Psoas muscle (tissue), 8 donors: ENCODE results near the gene LPCAT1. TPM values are rescaled to one million over a fixed set of nuclear protein-coding genes. Genes with fewer than 3 reads are reported as not detected.

ENCODE experiments used
- ATAC-seq, 4 donors: fragments of 200-7000 bp; cut with Tn5 transposase; one replicate each; pipeline ENCODE4 v1.9.1; 2020; ENCODE audit warnings: moderate library complexity in 3 of 4, mild to moderate bottlenecking in 2 of 4
- DNase-seq, 2 donors: peaks; one replicate each; pipeline ENCODE4 v3.0.0-alpha.2; 2020
- H3K27ac ChIP-seq: fragments of 200-600 bp; one replicate; pipeline ENCODE4 v1.8.0; 2022
- H3K27me3 ChIP-seq, 3 donors: fragments of 200-600 bp in 1 of 3; one replicate each; pipeline versions ENCODE4 v1.6.1 to v1.8.0; 2013 to 2022; ENCODE audit warnings: low read length in 2 of 3, mild to moderate bottlenecking in 2 of 3, moderate library complexity in 1 of 3; ENCODE audit not compliant: insufficient read depth in 3 of 3
- H3K36me3 ChIP-seq, 2 donors: fragments of 200-600 bp in 1 of 2; one replicate each; pipeline versions ENCODE4 v1.6.1 to v1.8.0; 2013 to 2022; ENCODE audit warnings: low read depth in 1 of 2, mild to moderate bottlenecking in 1 of 2, moderate library complexity in 1 of 2; ENCODE audit not compliant: insufficient read depth in 1 of 2
- H3K4me1 ChIP-seq: fragments of 200-600 bp; one replicate; pipeline ENCODE4 v1.8.0; 2022
- H3K4me3 ChIP-seq: fragments of 200-600 bp; one replicate; pipeline ENCODE4 v1.8.0; 2022; ENCODE audit warnings: mild to moderate bottlenecking
- H3K9me3 ChIP-seq: fragments of 200-600 bp; one replicate; pipeline ENCODE4 v1.8.0; 2022
- CTCF ChIP-seq: fragments of 200-600 bp; IDR thresholded peaks from one replicate; pipeline ENCODE4 v1.8.0; 2022; ENCODE audit warnings: antibody characterized with exemption
- WGBS, 3 donors: extraction: QIAGEN DNeasy Blood & Tissue Kit; methylation state at CpG; one replicate each; pipeline versions ENCODE4 v1.1.6 to v1.1.7; 2013; 5-methylcytosine and 5-hydroxymethylcytosine counted together
- intact Hi-C, 2 donors: fragments of 100-400 bp; cut with DNase I; formaldehyde crosslinking; loops; one replicate each; pipeline versions ENCODE4 v1.11.0 to v1.14.2; 2022
- polyA plus RNA-seq, 3 donors: library from polyadenylated mRNA; stranded (reverse); fragments of 200-250 nt; gene quantifications; one replicate each; pipeline ENCODE4 v1.2.3, GENCODE V29; 2013
- total RNA-seq, 4 donors: library from RNA; stranded (reverse); fragmentation: NEBNext Ultra II Directional in 2 of 4; extraction: Animal tissue kit (Norgen Biotek cat#: 25700) in 2 of 4; gene quantifications; one replicate each; pipeline versions ENCODE4 v1.2.1 to v1.2.4, GENCODE V29; 2021 to 2023
- donor health status: healthy with polysubstance abuse.
- donor health status: DM: no; HTN: no; CAD: no; lungs with moderate emphysema.
- donor health status: Bipolar disorder and iron deficiency.
- donor health status: healthy.
- donor health status: DM: yes; HTN: yes; CAD: no.
- donor health status: DM: no; HTN: no; CAD: no.
- donor health status: DM: no; HTN: no; CAD: no.
- donor health status: DM: yes; HTN: yes; CAD: no.

Gene LPCAT1
- total and polyA plus RNA-seq, 7 donors: 2.4 to 6.2 (median 4.7) TPM

- intact Hi-C loops: no loop called here
- Histone ChIP-seq H3K36me3 (no peaks in the 10 kb centered on the region), H3K4me3 (no peak overlapping the region), H3K27ac (no peak overlapping the region), H3K27me3 (no peaks in the 10 kb centered on the region), H3K9me3 (no peaks in the 10 kb centered on the region), H3K4me1 (no peaks in the 10 kb centered on the region)
- WGBS, 3 donors: 86 to 91% (median 90%) methylated on average over 8 of the region's 8 CpGs
- no peak for TF ChIP-seq CTCF
- DNase-seq: no peak
- ATAC-seq: no peak
Measured at GRCh38 chr5:1543398-1544293, 19.9 kb upstream of the LPCAT1 start.

- no peaks in the 10 kb centered on the region for H3K36me3 ChIP-seq
- H3K4me3 ChIP-seq: no peak overlapping the region
- H3K4me1 ChIP-seq: no peaks in the 10 kb centered on the region
- ATAC-seq (peak; percentile 36 to 71 (median 58)), DNase-seq (peak in 1 of 2 donors; percentile 60)
- no peak for TF ChIP-seq CTCF
- no peaks in the 10 kb centered on the region for H3K27me3 ChIP-seq
- WGBS, 3 donors: 52 to 67% (median 59%) methylated on average over 3 of the region's 3 CpGs
- intact Hi-C loops: no loop called here
- no peak overlapping the region for H3K27ac ChIP-seq
- no peaks in the 10 kb centered on the region for H3K9me3 ChIP-seq
Measured at GRCh38 chr5:1542781-1543180, 19.0 kb upstream of the LPCAT1 start.

GRCh38 chr5:1541702-1542400 is 18.1 kb upstream of the LPCAT1 start:
- Histone ChIP-seq H3K27ac (no peak overlapping the region), H3K36me3 (no peaks in the 10 kb centered on the region), H3K9me3 (no peaks in the 10 kb centered on the region), H3K4me1 (no peaks in the 10 kb centered on the region), H3K4me3 (no peak overlapping the region), H3K27me3 (no peaks in the 10 kb centered on the region)
- no peak for TF ChIP-seq CTCF
- ATAC-seq (no peak), DNase-seq (no peak)
- WGBS, 3 donors: 21 to 26% (median 23%) methylated on average over 10 of the region's 10 CpGs
- intact Hi-C loops: no loop called here

- WGBS, 3 donors: 85 to 87% (median 86%) methylated on average over 11 of the region's 11 CpGs
- no peaks in the 10 kb centered on the region for H3K27me3 ChIP-seq
- intact Hi-C loops: no loop called here
- TF ChIP-seq CTCF: no peak
- no peak overlapping the region for H3K27ac ChIP-seq
- peak in 1 of 2 donors; percentile 34 for DNase-seq
- H3K36me3 ChIP-seq: no peaks in the 10 kb centered on the region
- H3K4me1 ChIP-seq: no peaks in the 10 kb centered on the region
- no peak for ATAC-seq
- H3K4me3 ChIP-seq: no peak overlapping the region
- H3K9me3 ChIP-seq: no peaks in the 10 kb centered on the region
Measured at GRCh38 chr5:1540831-1541701, 17.3 kb upstream of the LPCAT1 start.
